Progenitor cell of endocrine pancreas (in vitro differentiated cells): Measurements from ENCODE around the gene CCL28. TPM values are rescaled to one million over a fixed set of nuclear protein-coding genes. Genes with fewer than 3 reads are reported as not detected.
A peak's percentile ranks its signal among the peaks of the same experiment; 100 is the strongest.
"Not testable (repeated sequence)": the region's sequence is repeated elsewhere in the genome, so short reads cannot be mapped to it uniquely, and the experiment has no call there.

Source experiments
- DNase-seq: peaks from one replicate; pipeline ENCODE4 v3.0.0; 2021; ENCODE audit warnings: low spot score; ENCODE audit not compliant: unreplicated experiment
- H3K27ac Mint-ChIP-seq: 2 replicates; pipeline ENCODE4 v1.8.0; 2021; ENCODE audit warnings: mild to moderate bottlenecking, moderate library complexity, mixed read lengths
- H3K27me3 Mint-ChIP-seq: 2 replicates; pipeline ENCODE4 v1.8.0; 2021; ENCODE audit warnings: mixed read lengths
- H3K36me3 Mint-ChIP-seq: 2 replicates; pipeline ENCODE4 v1.8.0; 2022; ENCODE audit warnings: mixed read lengths; ENCODE audit not compliant: insufficient read depth
- H3K4me1 Mint-ChIP-seq: 2 replicates; pipeline ENCODE4 v1.8.0; 2021; ENCODE audit warnings: low read depth, mixed read lengths
- H3K4me3 Mint-ChIP-seq: 2 replicates; pipeline ENCODE4 v1.8.0; 2021; ENCODE audit warnings: low read depth, mild to moderate bottlenecking, moderate library complexity, mixed read lengths
- H3K9me3 Mint-ChIP-seq: 2 replicates; pipeline ENCODE4 v1.8.0; 2021; ENCODE audit warnings: low read depth, mixed read lengths
- CTCF ChIP-seq: fragments of 200-600 bp; sonication (generic); IDR thresholded peaks from one replicate; pipeline ENCODE4 v1.5.0; 2021; ENCODE audit warnings: antibody characterized with exemption, mild to moderate bottlenecking; ENCODE audit not compliant: unreplicated experiment
- long read RNA-seq: library from polyadenylated mRNA; unstranded; transcript quantifications from one replicate; pipeline ENCODE4 v2.0.0, GENCODE V29; 2020
- total RNA-seq: library from RNA; stranded (reverse); gene quantifications from 2 replicates; pipeline ENCODE4 v1.2.1, GENCODE V29; 2021

The CCL28 gene
- total RNA-seq = not detected in 2 replicates
- long read RNA-seq = 0 reads

- Mint-ChIP-seq H3K36me3 (no peaks in the 10 kb centered on the region), H3K9me3 (no peaks in the 10 kb centered on the region)
- no peak for TF ChIP-seq CTCF
Measured at GRCh38 chr5:43412156-43412555, at the start of gene CCL28. Gene CCL28, minus strand, starts transcription at chr5:43412391. Its CDS starts 75 bp downstream, at chr5:43412316.

GRCh38 chr5:43461066-43461465, 48.9 kb upstream of the CCL28 start:
- Mint-ChIP-seq H3K4me1 (no peaks in the 10 kb centered on the region), H3K36me3 (peaks cover 28% of the 10 kb centered on the region), H3K27me3 (no peaks in the 10 kb centered on the region), H3K4me3 (no peak overlapping the region), H3K9me3 (peaks cover 25% of the 10 kb centered on the region), H3K27ac (no peak overlapping the region)
- TF ChIP-seq CTCF = no peak
- DNase-seq = no peak

More at GRCh38 chr5:43412156-43412555, at the start of gene CCL28:
- H3K4me1 Mint-ChIP-seq = no peaks in the 10 kb centered on the region
- peak within 1 kb of the TSS; percentile 42 for H3K27ac Mint-ChIP-seq
- no peak for DNase-seq
- no peak within 1 kb of the TSS for H3K4me3 Mint-ChIP-seq
- no peaks in the 10 kb centered on the region for H3K27me3 Mint-ChIP-seq

GRCh38 chr5:43456556-43456955, 44.4 kb upstream of the CCL28 start:
- Mint-ChIP-seq H3K9me3 (peaks cover 19% of the 10 kb centered on the region), H3K4me1 (no peaks in the 10 kb centered on the region), H3K27ac (no peak overlapping the region), H3K4me3 (no peak overlapping the region), H3K27me3 (no peaks in the 10 kb centered on the region), H3K36me3 (peaks cover 18% of the 10 kb centered on the region)
- no peak for TF ChIP-seq CTCF
- no peak for DNase-seq

- H3K27ac Mint-ChIP-seq = not testable (repeated sequence)
Measured at GRCh38 chr5:43441575-43441974, 29.4 kb upstream of the CCL28 start.

GRCh38 chr5:43437062-43437660, 25.0 kb upstream of the CCL28 start:
- no peak overlapping the region for H3K27ac Mint-ChIP-seq
- no peak for TF ChIP-seq CTCF

More at GRCh38 chr5:43441575-43441974, 29.4 kb upstream of the CCL28 start:
- not testable (repeated sequence) for H3K4me1 Mint-ChIP-seq, DNase-seq, H3K27me3 Mint-ChIP-seq, H3K4me3 Mint-ChIP-seq
- Mint-ChIP-seq H3K36me3 (peaks cover 27% of the 10 kb centered on the region), H3K9me3 (peaks cover 36% of the 10 kb centered on the region)

GRCh38 chr5:43433382-43433781, 21.2 kb upstream of the CCL28 start:
- no peak overlapping the region for H3K27ac Mint-ChIP-seq
- no peaks in the 10 kb centered on the region for H3K36me3 Mint-ChIP-seq
- H3K4me3 Mint-ChIP-seq = no peak overlapping the region
- peaks cover 5% of the 10 kb centered on the region for H3K4me1 Mint-ChIP-seq
- peaks cover 8% of the 10 kb centered on the region for H3K9me3 Mint-ChIP-seq
- no peak for TF ChIP-seq CTCF
- DNase-seq = no peak
- H3K27me3 Mint-ChIP-seq = no peaks in the 10 kb centered on the region

More at GRCh38 chr5:43437062-43437660, 25.0 kb upstream of the CCL28 start:
- H3K9me3 Mint-ChIP-seq = peaks cover 25% of the 10 kb centered on the region
- peaks cover 5% of the 10 kb centered on the region for H3K4me1 Mint-ChIP-seq
- no peak for DNase-seq
- no peak overlapping the region for H3K4me3 Mint-ChIP-seq
- no peaks in the 10 kb centered on the region for H3K27me3 Mint-ChIP-seq
- H3K36me3 Mint-ChIP-seq = peaks cover 5% of the 10 kb centered on the region
